ENCODE results near the gene ADGRG3.

The ADGRG3 gene

GRCh38 chr16:57630931-57631845, 36.9 kb upstream of the ADGRG3 start:
- no peak for DNase-seq

GRCh38 chr16:57632568-57632967, 35.5 kb upstream of the ADGRG3 start:
- no peak for DNase-seq

GRCh38 chr16:57633383-57634064, 34.6 kb upstream of the ADGRG3 start:
- no peak for DNase-seq

- no peak for DNase-seq
Measured at GRCh38 chr16:57634171-57634570, 33.9 kb upstream of the ADGRG3 start.

DNA sequence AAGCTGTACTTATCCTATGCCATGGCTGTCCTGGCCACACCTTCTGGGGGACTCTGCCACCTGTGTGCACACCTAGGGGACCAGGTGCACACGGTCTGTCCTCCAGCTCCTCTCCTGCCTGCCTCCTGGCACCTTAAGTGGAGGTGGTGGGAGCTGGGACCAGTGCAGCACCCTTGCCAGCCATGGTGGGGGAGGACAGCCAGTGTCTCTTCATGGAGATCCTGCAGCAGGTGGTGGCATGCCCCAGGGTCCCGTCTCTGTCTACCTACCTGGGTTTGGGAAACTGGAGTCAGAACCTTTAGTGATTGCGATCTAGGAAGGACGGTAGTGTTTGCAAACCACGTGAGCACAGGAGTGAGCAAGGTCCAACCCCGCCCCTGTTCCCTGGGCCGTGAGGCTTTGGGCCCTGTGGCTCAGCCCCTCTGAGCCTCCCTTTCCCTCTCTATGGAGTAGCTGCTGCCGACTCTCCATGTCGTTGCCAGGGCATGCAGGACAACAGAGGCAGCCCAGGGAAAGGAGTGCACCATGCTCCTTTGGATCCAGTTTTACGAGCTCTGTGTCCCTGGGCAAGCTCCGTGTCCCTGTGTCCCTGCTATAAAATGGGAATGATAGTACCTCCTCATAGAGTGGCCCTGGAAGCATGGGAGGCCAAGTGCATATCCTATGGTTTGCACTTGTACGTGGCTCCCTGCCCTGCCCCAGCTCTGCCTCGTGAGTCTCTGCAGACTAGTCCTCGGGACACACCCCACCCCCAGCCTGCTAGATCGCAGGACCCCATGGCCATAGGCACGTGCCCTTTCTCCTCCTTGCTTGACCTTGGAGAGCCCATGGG, 32.6 kb upstream of the ADGRG3 start:
- DNase-seq = no peak

DNA sequence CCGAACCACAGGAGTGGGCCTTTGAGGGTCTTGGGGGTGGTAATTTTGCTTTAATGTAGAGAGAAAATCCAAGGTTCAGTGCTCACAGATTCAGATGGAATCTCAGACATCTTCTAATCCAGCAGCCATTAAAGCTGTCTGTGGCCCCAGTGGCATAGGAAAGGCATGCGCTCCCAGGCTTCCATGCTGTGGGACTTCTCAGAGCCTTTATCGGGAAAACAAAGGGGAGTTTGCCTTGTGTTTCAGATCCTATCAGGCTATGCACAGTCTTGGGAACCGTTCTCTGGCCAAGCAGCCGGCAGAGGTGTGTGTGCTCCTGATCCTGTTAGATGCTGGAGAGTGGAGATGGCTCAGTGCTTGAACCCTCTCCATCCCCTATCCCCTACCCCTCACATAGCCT, 31.9 kb upstream of the ADGRG3 start:
- DNase-seq = no peak

DNA sequence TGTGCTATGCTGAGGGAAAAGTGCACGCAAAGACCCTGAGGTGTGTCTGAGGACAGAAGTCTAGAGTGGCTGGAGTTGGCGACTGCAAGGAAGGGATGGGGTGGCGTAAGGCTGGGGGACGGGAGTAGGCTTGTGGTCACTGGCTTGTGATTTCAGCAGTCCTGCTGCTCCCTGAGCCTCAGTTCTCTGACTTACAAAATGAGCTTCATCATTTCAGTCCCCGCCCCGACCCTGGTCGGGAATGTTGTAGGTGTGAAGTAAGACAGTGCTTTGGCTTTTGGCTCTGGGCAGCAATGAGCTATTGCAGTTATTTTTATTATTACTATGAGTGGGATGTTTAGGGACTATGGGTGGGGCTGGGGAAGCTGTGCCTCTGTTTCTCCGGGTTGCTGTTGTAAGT, 31.1 kb upstream of the ADGRG3 start:
- DNase-seq = no peak

DNA sequence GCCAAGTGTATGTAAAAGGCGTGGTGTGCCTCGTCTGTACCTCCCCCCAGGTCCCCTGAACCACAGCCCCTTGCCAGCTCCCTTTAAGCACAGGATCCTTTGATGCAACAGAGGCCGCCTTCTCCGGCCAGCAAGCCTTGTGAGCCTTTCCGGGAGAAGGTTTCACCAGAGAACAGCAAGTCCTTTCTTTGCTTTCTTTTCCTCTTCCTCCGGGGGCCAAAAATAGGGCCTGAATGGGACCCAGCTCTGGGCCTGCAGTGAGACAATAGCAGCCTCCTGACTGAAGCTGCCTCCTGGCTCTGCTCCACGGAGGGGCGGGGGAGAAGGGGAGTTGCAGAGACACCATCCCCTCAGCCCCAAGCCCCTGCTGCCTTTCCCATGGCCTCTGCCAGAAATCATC, 30.7 kb upstream of the ADGRG3 start:
- no peak for DNase-seq

DNA sequence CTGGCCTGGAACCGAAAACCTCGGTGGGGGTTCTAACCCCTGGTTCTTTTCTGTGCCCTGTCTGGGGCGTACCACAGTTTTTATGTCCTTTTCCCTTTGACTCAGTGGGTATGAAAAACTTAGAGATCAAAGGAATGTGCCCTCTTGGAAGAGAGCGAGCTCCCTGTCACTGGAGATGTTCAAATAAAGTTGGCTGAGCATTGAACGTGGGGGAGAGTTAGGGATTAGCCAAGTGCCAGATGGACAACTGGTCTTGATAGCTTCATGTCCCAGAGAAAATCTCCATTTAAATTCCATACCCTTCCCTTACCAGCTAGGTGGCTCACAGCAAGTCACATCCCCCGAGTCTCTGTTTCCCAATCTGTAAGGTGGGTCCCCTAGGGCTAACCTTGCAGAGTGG, 30.1 kb upstream of the ADGRG3 start:
- DNase-seq = no peak

DNA sequence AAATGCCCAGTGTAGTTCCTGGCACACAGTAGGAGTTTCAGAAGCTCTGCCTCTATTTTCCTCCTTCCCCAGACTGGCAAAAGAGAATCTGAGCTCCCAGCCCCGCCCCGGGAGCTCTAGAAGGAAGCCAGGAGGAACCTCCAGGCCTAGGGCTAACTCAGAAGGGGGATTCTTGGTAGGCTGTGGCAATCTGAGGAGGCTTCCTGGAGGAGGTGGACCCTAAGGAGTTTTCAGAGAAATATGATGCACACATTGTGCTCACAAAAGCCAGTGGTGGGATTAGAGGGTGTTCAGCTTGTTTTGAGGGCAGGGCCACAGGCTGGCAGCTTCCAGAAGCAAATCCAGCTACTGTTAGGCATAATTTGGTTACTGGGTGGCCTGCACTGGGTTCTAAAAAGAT, 29.7 kb upstream of the ADGRG3 start:
- no peak for DNase-seq

- no peak for DNase-seq
Measured at GRCh38 chr16:57639172-57639887, 28.8 kb upstream of the ADGRG3 start.

GRCh38 chr16:57640185-57640584, 27.9 kb upstream of the ADGRG3 start:
- no peak for DNase-seq

- no peak for DNase-seq
Measured at GRCh38 chr16:57640612-57641011, 27.5 kb upstream of the ADGRG3 start.

DNA sequence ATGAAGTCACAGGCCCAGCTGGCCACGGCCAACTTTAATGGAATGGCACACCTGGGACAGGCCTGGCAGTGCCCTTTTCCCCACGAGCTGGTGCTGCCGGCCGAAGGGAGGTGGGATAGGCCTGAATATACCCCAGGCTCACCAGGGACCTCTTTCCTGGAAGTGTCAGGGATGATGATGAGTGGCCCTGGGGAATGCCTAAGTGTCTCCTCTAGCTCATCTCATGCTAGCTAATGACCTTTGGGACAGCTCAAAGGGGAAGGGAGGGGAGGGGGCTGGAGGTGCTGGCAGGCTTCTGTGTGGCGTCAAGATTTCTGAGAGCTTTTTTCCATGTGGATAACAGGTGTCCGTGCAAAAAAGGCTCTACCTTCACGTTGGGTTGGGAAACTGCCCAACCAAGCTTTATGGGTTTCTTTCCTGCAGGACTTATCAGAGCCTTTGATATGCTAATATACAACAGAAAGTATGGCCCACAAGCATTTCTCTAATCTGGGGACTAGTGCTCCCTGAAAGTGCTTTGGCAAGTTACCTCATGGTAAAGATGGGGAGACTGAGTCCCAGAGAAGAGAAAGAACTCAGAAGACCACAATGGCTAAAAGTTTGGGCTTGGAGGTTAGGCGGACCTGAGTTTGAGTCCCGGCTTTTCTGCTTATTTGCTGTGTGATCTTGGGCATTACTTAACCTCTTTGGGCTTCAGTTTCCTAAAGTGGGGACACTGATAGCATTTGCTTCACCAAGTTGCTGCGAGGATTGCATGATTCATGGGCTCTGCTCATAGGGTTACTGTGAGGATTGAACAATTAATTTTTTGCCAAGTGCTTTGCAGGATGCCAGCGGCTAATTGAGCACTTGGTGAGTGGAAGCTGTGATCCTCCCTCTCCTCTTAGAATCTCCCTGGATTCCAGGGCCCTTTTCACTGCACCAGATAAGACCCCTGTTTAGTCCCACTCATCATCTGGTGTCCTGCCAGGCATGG, 25.7 kb upstream of the ADGRG3 start:
- DNase-seq = no peak

DNA sequence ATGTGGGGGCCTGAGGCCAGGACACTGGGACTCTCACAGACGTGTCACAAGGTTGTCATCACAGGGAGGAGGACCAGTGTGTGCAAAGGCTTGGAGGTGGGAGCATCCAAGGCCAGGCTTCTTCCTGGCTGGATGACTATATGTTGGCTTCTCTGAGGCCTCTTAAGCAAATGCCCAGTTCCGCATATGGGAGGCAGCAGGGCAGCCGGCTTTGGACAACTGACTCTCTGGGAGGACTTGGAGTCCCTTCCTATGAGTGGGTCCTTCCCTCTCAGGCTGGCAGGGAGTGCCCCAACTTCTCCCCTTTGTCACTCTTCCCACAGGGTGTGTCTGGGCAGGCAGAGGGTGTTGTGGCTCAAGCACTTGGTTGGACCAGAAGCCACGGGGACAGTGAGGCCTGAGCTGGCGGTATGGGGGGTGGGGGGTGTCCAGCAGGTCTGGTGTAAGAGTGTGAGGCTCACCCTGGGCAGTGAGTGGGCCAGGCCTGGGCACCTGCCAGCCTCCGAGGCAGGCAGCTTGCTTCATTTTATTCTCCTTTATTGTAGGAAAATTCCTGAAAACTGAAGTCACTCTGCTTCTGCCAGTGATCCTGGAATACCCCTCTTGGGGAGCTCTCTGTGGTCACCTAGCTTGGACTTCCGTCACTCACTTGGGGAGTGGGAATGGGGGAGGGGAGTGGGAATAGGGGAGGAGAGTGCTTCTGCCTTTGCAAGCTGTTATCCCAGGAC, 24.8 kb upstream of the ADGRG3 start:
- DNase-seq = no peak

DNA sequence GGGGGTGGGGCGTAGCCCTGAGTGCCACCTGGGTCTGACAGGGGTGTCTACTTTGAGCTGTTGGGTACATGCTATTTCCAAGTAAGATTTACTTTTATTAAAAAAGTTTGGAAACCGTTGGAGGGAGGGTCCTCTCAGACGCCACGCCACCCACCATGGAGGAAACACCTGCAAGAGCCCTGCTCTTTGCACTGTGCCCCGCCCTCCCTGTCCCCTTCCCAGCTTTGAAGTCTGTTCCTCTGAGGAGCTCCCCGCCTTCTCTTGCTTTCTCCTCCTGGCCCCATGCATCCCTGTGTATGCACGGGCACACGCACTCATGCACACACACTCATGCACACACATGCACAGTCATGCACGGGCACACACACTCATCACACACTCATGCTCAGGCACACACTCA, 24.2 kb upstream of the ADGRG3 start:
- DNase-seq = no peak

DNA sequence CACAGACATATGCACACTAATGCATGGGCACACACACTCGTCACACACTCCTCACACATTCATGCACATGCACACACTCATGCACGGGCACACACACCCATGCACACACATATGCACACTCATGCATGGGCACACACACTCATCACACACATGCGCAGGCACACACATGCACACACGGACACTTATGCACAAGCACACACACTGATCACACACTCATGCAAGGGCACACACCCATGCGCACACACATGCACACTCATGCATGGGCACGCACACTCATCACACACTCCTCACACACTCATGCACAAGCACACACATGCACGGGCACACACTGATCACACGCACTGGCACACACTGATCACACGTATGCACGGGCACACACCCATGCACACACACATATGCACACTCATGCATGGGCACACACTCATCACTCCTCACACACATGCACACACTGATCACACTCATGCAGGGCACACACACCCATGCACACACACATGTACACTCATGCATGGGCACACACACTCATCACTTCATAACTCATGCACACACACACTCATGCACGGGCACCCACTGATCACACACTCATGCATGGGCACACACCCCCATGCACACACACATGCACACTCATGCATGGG, 23.6 kb upstream of the ADGRG3 start:
- no peak for DNase-seq

DNA sequence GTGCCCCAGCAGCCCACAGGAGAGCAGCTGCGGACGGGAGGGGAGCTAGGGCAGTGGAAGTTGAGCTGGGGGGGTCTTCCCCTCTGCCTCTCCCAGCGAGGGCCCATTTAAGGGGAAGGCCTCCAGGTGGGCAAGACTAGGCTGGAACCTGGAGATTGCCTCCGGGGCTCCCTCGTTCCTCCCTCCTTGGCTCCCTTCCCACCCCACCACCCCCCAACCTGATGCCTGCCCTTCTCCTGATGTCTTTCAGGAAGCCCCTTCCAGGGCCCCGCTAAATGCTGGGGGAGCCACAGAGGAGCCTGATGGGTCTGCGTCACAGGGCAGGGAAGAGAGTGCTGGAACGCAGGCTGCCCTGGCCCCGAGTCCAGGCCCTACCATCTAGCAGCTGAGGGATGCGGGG, 22.9 kb upstream of the ADGRG3 start:
- DNase-seq = no peak

- no peak for DNase-seq
Measured at GRCh38 chr16:57645691-57646387, 22.3 kb upstream of the ADGRG3 start.
